Endothelial cell of umbilical vein (primary cell): ENCODE results near the gene LYZL4. TPM values are rescaled to one million over a fixed set of nuclear protein-coding genes. Genes with fewer than 3 reads are reported as not detected.

ENCODE experiments used
- BruUV-seq: library from RNA; stranded (reverse); fragments of 400-500 nt; replicated peaks from 2 replicates; lab custom pipeline; 2021; lab: Mats Ljungman, UMichigan
- CTCF ChIA-PET: fragments of 300-600, 350-600 bp; sonication (Branson Sonifier 250); formaldehyde crosslinking; loops from one replicate; lab custom pipeline; 2021; ENCODE audit warnings: antibody characterized with exemption, inconsistent platforms; lab: Charles Lee
- POLR2A ChIA-PET: fragments of 300-600, 350-600 bp; sonication (Branson Sonifier 250); formaldehyde crosslinking; loops from one replicate; lab custom pipeline; 2021; ENCODE audit warnings: antibody characterized with exemption, inconsistent platforms; lab: Charles Lee
- DNase-seq: peaks from one replicate; pipeline ENCODE4 v3.0.0-alpha.2; 2011; ENCODE audit warnings: low read depth, low spot score
- FAIRE-seq: peaks from 2 replicates; lab custom pipeline; 2011; peaks lifted over from hg19 to GRCh38; lab: Jason Lieb, UNC
- H2AFZ ChIP-seq: 2 replicates; pipeline ENCODE4 v1.6.0; 2012; ENCODE audit warnings: low read depth, low read length, control low read depth, inconsistent platforms
- H3K27ac ChIP-seq: 2 replicates; pipeline ENCODE4 v1.5.1; 2011; ENCODE audit warnings: low read depth, mild to moderate bottlenecking, control low read depth, low read length, moderate library complexity; ENCODE audit not compliant: insufficient read depth
- H3K27me3 ChIP-seq, 2 experiments: 2 replicates each; pipeline versions ENCODE4 v1.6.0 to v1.6.1; 2011; ENCODE audit warnings: low read length in 2 of 2, mixed read lengths in 1 of 2; ENCODE audit not compliant: control insufficient read depth in 2 of 2, insufficient read depth in 2 of 2
- H3K36me3 ChIP-seq, 2 experiments: 2 replicates in 1 of 2; 3 replicates in 1 of 2; pipeline ENCODE4 v1.5.1; 2011; ENCODE audit warnings: low read length in 2 of 2, mild to moderate bottlenecking in 1 of 2, moderate library complexity in 1 of 2; ENCODE audit not compliant: control insufficient read depth in 2 of 2, insufficient read depth in 2 of 2; ENCODE audit errors: extremely low read depth in 1 of 2
- H3K4me1 ChIP-seq: 3 replicates; pipeline ENCODE4 v1.5.1; 2011; ENCODE audit warnings: mild to moderate bottlenecking, low read length; ENCODE audit not compliant: control insufficient read depth, insufficient read depth; ENCODE audit errors: extremely low read depth
- H3K4me2 ChIP-seq: 2 replicates; pipeline ENCODE4 v1.6.1; 2011; ENCODE audit warnings: low read length, control low read depth, mixed read lengths; ENCODE audit not compliant: insufficient read depth
- H3K4me3 ChIP-seq, 3 experiments: fragments of 200-600 bp in 1 of 3; sonication (generic), shearing (Covaris generic) in 1 of 3; replicated peaks in 1 of 3; 2 replicates each; pipeline ENCODE4 v1.5.1; 2011 to 2016; ENCODE audit warnings: control low read depth in 3 of 3, low read length in 3 of 3, mild to moderate bottlenecking in 2 of 3, inconsistent platforms in 1 of 3, low read depth in 1 of 3, moderate library complexity in 1 of 3; ENCODE audit not compliant: insufficient read depth in 1 of 3
- H3K79me2 ChIP-seq: 2 replicates; pipeline ENCODE4 v1.6.0; 2012; ENCODE audit warnings: low read length, inconsistent platforms; ENCODE audit not compliant: control insufficient read depth, insufficient read depth
- H3K9ac ChIP-seq: replicated peaks from 2 replicates; pipeline ENCODE3; 2011; ENCODE audit warnings: low read length, control low read depth; ENCODE audit not compliant: insufficient read depth; ENCODE audit errors: extremely low read depth
- H3K9me1 ChIP-seq: replicated peaks from 3 replicates; pipeline ENCODE4 v1.6.0; 2011; ENCODE audit warnings: mild to moderate bottlenecking, low read length; ENCODE audit not compliant: control insufficient read depth, insufficient read depth; ENCODE audit errors: extremely low read depth
- H3K9me3 ChIP-seq: replicated peaks from 2 replicates; pipeline ENCODE4 v1.5.1; 2012; ENCODE audit warnings: low read length, inconsistent platforms; ENCODE audit not compliant: control insufficient read depth, insufficient read depth
- H4K20me1 ChIP-seq: replicated peaks from 2 replicates; pipeline ENCODE3; 2011; ENCODE audit warnings: mild to moderate bottlenecking, low read length; ENCODE audit not compliant: control insufficient read depth, insufficient read depth; ENCODE audit errors: extremely low read depth
- EZH2 ChIP-seq: IDR thresholded peaks from 2 replicates; pipeline ENCODE4 v1.6.1; 2012; ENCODE audit warnings: borderline replicate concordance, low read depth, mild to moderate bottlenecking, moderate library complexity, low read length, inconsistent platforms; ENCODE audit not compliant: severe bottlenecking
- FOS ChIP-seq: IDR thresholded peaks from 2 replicates; pipeline ENCODE4 v1.6.1; 2011; ENCODE audit warnings: mild to moderate bottlenecking, low read length, moderate library complexity, borderline replicate concordance; ENCODE audit not compliant: insufficient read depth
- GATA2 ChIP-seq: IDR thresholded peaks from 2 replicates; pipeline ENCODE4 v1.7.0; 2011; ENCODE audit warnings: low read depth, mild to moderate bottlenecking, moderate library complexity, mixed read lengths, low read length; ENCODE audit not compliant: insufficient read length, insufficient read depth
- JUN ChIP-seq: IDR thresholded peaks from 2 replicates; pipeline ENCODE4 v1.6.1; 2011; ENCODE audit warnings: borderline replicate concordance, low read depth; ENCODE audit not compliant: insufficient read length, insufficient read depth
- MYC ChIP-seq: IDR thresholded peaks from one replicate; pipeline ENCODE4 v1.6.1; 2011; ENCODE audit warnings: mild to moderate bottlenecking, low read depth, low read length
- POLR2A ChIP-seq: IDR thresholded peaks from 2 replicates; pipeline ENCODE4 v1.6.1; 2012; ENCODE audit warnings: low read depth, mild to moderate bottlenecking, control low read depth, low read length
- dilution Hi-C: fragments of 300-500 bp; cut with MboI; formaldehyde crosslinking; loops from one replicate; pipeline ENCODE4 v1.15.0; 2019; ENCODE audit warnings: low sequenced_read_pairs; ENCODE audit not compliant: extremely low pct_ligation_motif_present
- intact Hi-C: fragments of 100-400 bp; cut with micrococcal nuclease; formaldehyde crosslinking; loops from one replicate; pipeline ENCODE4 v1.10.0; 2022
- polyA plus RNA-seq, 4 experiments: library from polyadenylated mRNA; depleted of rRNA in 3 of 4; stranded (reverse) in 3 of 4; unstranded in 1 of 4; fragments of >200 nt; gene quantifications; 2 replicates each; pipeline versions ENCODE4 v1.2.1 to v1.2.3, GENCODE V29; 2011 to 2012; ENCODE audit warnings: missing spikeins in 1 of 4
- total RNA-seq: library from RNA; stranded (reverse); gene quantifications from 2 replicates; pipeline ENCODE4 v1.2.3, GENCODE V29; 2021
- TF ChIP-seq, protein P1 (sequence below), 2 donors: IDR thresholded peaks; 1 replicate in 1 of 2; 2 replicates in 1 of 2; pipeline ENCODE4 v1.5.1; 2011; ENCODE audit warnings: low read length in 2 of 2, mild to moderate bottlenecking in 2 of 2, moderate library complexity in 2 of 2, control low read depth in 1 of 2, inconsistent platforms in 1 of 2, low read depth in 1 of 2; ENCODE audit not compliant: insufficient read depth in 1 of 2; ENCODE audit errors: extremely low read depth in 1 of 2

Gene LYZL4
- total and polyA plus RNA-seq, 2 donors (not counting 3 experiments of a cell fraction or from before 2014, with no cell fraction given) = 0.41 TPM; not detected in 1

DNA sequence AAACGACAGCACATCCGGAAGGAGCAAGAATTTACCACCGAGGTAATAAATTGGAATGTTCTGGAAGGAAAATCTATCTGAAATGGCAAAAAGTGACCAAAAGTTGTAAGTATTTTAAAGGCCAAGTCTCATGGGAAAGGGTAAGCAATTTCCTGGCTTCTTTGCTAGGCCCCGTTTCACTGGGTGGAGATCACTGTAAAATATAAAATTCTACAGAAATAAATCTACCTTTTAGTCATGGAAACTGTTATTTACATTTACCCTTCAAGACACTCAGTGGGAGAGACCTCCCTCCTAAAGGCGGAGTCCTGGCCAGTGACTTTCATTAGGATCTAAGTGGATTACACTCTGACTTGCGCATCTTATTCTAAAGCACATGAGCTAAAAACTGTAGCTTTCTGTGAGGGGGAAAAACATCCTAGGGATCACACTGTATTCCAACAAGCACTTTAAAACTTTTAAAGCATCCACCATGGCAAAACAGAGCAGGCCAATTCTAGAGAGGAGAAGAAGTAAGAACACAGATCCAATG, 28.8 kb downstream of the LYZL4 start:
- no peak overlapping the region for H2AFZ ChIP-seq
- intact Hi-C loops = no loop called here
- H3K36me3 ChIP-seq = no peaks in the 10 kb centered on the region
- POLR2A ChIA-PET = no interaction called here
- H3K27ac ChIP-seq = no peak overlapping the region
- CTCF ChIA-PET = no interaction called here
- FAIRE-seq (no peak), DNase-seq (no peak)
- H4K20me1 ChIP-seq = no peaks in the 10 kb centered on the region
- no peak overlapping the region for H3K4me3 ChIP-seq
- peaks cover 3 to 15% of the 10 kb centered on the region in 2 experiments for H3K27me3 ChIP-seq
- no peaks in the 10 kb centered on the region for H3K9me3 ChIP-seq
- no peaks in the 10 kb centered on the region for H3K4me1 ChIP-seq
- dilution Hi-C loops = no loop called here
- H3K9me1 ChIP-seq = no peaks in the 10 kb centered on the region
- H3K79me2 ChIP-seq = no peaks in the 10 kb centered on the region
- TF ChIP-seq, protein P1, sequence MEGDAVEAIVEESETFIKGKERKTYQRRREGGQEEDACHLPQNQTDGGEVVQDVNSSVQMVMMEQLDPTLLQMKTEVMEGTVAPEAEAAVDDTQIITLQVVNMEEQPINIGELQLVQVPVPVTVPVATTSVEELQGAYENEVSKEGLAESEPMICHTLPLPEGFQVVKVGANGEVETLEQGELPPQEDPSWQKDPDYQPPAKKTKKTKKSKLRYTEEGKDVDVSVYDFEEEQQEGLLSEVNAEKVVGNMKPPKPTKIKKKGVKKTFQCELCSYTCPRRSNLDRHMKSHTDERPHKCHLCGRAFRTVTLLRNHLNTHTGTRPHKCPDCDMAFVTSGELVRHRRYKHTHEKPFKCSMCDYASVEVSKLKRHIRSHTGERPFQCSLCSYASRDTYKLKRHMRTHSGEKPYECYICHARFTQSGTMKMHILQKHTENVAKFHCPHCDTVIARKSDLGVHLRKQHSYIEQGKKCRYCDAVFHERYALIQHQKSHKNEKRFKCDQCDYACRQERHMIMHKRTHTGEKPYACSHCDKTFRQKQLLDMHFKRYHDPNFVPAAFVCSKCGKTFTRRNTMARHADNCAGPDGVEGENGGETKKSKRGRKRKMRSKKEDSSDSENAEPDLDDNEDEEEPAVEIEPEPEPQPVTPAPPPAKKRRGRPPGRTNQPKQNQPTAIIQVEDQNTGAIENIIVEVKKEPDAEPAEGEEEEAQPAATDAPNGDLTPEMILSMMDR (IDR thresholded peaks at IDR 0.05; ENCODE audit: extremely low read depth in 1 of 2, insufficient read depth in 1 of 2, low read depth in 1 of 2, low read length in 2 of 2) = no peak
- TF ChIP-seq EZH2 (no peak), JUN (no peak), POLR2A (no peak), MYC (no peak), GATA2 (no peak), FOS (no peak)
- no peak overlapping the region for H3K4me2 ChIP-seq
- H3K9ac ChIP-seq = no peak overlapping the region
- BruUV-seq = no TSS peak
